Myocyte (in vitro differentiated cells): ENCODE data around the gene SLC24A1. TPM values are rescaled to one million over a fixed set of nuclear protein-coding genes. Genes with fewer than 3 reads are reported as not detected.
A peak's percentile ranks its signal among the peaks of the same experiment; 100 is the strongest.
"Not testable (repeated sequence)": the region's sequence is repeated elsewhere in the genome, so short reads cannot be mapped to it uniquely, and the experiment has no call there.

Experiments used
- DNase-seq: peaks from one replicate; pipeline ENCODE4 v3.0.0-alpha.2; 2012; ENCODE audit warnings: low read depth
- polyA plus RNA-seq: library from polyadenylated mRNA; unstranded; fragments of >200 nt; gene quantifications from one replicate; pipeline ENCODE4 v1.2.1, GENCODE V29; 2012; ENCODE audit warnings: missing spikeins
- total RNA-seq: library from RNA; depleted of rRNA; stranded (reverse); fragments of >200 nt; gene quantifications from 2 replicates; pipeline ENCODE4 v1.2.3, GENCODE V29; 2014

The SLC24A1 gene
- total RNA-seq, result 3.4 and 6.9 TPM in 2 replicates
- 6.3 TPM for polyA plus RNA-seq

GRCh38 chr15:65621638-65622037 is at the start of gene SLC24A1:
Gene SLC24A1 (plus strand): TSS chr15:65621938. CDS start chr15:65624081, 2,143 bp downstream.
- DNase-seq, result no peak

GRCh38 chr15:65571971-65572370 is 49.8 kb upstream of the SLC24A1 start:
- no peak for DNase-seq

DNA sequence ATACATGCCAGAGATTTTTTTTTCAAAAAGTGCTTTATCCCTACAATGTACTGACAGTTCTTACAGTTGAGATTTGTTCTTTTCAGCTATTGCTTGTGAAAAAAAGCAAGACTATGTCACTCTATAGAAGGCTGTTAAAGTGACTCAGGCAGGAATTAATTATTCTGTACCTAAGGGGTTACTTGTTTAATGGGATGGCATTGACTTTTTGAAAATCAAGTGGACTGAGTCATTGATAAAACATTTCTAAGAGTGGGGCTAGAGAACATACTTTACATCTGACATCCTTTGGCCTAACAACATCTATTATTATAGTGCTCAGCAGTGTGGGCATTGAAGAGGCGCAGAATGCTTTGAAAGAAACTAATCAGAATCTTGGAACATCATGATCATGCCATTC is 45.1 kb upstream of the SLC24A1 start:
- no peak for DNase-seq

GRCh38 chr15:65577129-65577996 is 44.4 kb upstream of the SLC24A1 start:
- no peak for DNase-seq

DNA sequence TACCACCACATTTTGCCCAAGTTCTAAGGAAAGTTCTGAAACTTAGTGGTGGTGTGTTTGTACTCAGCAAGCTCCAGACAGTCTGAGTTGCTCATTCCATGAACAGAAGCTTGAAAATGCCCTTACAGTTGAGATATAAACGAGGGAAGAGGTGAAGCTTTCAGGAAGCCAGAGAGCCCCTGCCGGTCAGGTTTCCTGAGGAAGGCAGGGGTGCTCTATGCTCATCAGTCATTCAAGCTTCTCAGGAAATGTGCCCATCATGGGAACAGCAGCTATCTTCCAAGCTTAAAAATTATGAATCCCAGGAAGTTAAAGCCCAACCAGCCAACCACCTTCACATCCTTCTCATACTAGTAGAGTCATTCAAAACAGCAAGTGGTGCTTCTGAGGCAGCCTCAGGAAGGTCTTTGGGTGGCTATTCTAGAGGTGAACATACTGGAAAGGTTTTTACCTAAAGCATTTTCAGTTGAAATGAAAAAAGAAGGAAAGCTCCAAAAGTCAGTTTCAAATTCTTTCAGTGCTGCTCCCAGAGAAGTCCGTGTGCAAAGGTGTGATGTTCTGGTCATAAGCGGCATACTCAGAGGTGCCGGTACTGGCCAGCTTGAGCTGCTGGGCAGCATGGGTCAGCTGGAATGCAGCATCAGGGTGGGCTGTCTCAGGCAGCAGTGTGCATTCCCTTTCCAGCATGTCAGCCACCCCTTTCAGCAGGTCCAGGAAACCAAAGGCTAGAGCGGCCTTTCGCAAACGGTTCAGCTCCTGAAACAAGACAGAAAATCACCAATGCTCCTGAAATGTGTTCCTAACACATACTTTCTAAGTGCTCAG is 42.6 kb upstream of the SLC24A1 start:
- DNase-seq, result no peak

- DNase-seq, result no peak
Measured at GRCh38 chr15:65579762-65580161, 42.0 kb upstream of the SLC24A1 start.

GRCh38 chr15:65580287-65580686 is 41.5 kb upstream of the SLC24A1 start:
- peak; percentile 71 for DNase-seq

DNA sequence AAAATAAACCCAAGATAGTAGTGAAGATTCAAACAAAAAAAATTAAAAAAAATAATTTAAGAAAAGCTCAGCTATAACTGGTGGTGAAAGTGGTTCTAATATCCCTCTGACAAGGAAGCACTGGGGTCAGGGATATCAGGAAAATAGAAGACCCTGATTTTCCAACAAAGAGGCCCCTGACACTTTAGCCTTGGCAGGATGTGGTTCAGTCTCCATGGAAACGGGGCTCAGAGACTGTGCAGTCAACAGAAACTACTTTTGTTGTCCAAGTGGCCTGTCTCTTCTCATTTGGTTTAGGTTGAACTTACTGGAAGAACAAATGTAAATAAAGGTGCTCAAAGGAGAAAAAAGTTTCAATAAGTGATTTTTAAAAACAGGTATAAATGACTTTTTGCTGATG is 38.0 kb upstream of the SLC24A1 start:
- DNase-seq, result peak; percentile 53

DNA sequence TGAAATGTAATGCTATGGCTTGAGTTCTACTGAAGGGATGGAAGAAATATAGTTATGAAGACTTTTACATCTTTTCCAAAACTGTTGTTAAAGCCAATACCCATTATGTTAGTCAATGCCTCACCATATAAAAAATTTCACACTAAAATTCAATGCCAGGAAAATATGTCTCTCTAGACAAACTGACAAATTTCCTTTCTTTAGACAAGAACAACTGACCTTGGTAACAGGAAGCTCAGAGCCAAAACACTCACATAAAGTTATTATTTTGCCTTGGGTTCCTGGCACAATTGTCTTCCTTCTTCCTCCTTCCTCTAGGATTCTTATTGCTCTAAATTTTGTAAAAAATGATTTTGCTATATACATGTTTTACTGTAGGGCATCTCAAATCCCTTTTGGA is 37.5 kb upstream of the SLC24A1 start:
- no peak for DNase-seq

DNA sequence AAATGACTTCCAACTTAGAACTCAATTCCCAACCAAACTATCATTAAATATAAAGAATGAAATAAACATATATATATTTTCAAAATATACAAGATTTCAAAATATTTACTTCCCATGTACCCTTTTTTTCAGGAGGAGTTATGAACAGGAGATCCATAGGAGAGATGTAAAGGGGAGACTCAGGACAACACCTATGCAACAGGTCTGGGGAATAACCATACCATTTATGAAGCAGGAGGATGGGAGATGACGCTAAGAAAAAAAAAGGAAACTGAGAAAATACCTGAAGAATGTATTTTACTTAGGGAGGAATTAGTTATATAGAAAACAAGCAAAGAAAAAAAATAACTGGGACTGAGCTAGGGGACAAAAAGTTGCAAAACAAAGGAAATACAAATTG is 34.6 kb upstream of the SLC24A1 start:
- no peak for DNase-seq

GRCh38 chr15:65595960-65596359 is 25.8 kb upstream of the SLC24A1 start:
- no peak for DNase-seq

- DNase-seq, result no peak
Measured at GRCh38 chr15:65598468-65598867, 23.3 kb upstream of the SLC24A1 start.

DNA sequence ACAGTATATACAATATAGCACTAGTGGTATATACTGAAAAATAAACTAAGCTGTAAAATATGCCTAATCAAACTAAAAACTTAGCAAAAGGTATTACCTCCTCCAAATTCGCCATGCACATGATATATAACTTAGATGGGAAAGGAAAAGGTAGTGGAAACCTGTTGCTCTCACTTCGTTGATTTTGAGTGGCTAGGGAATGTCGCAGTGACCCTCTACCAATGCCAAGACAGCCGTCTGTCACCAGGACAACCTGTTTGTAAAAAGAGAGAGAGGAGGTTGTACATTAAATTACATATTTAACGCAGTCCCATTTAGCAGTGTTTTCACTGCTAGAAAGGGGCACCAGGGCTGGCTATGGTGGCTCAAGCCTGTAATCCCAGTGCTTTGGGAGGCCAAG is 22.1 kb upstream of the SLC24A1 start:
- no peak for DNase-seq

GRCh38 chr15:65603134-65603533 is 18.6 kb upstream of the SLC24A1 start:
- no peak for DNase-seq

DNA sequence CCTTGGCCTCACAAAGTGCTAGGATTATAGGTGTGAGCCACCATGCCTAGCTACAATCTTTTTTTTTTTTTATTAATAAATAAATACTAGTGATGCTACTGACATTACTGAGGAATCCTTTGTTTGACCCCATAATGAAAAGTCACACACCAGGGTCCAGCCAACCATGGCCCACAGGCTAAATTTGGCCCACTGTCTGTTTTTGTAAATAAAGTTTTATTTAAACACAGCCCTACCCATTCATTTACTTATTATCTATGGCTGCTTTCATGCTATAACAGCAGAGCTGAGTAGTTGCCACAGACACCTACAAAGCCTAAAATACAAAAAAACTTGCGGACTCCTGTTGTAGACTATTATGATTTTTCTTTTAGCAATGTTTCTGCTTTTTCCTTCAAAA is 18.2 kb upstream of the SLC24A1 start:
- DNase-seq, result no peak

DNA sequence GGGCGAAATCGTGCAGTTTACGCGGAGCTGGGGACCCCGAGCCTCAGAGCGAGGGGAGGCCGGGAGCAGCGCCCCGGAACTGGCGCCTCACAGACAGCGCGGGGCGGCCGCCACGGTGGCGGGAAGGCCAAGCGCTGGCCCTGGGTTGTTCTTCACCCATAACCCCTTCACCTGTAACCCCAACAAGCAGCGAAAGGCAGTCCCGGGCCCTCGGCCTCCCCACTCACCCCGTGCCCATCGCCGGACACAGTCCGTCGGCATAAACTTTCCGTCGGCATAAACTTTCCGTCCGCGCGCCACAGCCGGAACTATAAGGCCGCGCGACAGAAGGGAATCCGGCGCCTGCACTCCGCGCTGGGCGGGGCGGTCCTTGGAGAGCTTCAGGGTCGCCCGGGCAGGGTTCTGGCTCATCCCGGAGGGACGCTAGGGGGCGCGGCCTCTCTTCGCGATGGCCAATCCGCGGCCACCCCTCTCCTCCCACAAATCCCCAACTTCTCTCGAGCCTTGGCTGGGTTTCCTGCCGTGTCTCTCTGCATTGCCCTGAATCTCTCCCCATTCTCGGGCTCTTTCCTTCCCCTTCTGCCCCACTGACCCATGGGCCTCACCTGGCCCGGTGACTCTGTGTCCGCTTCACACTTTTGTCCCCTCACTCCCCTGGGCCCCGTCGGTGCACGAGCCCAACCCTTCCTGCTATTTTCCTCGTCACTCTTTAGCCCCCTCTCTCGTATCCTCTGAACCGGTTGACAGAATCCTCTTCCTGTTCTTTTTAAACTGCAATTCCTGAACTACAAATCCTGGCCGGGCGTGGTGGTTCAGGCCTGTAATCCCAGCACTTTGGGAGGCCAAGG is 10.6 kb upstream of the SLC24A1 start, which contains the start of gene INTS14:
Gene INTS14 (minus strand): TSS at position 261 of the 848 bp plus-strand sequence. CDS start 3,751 bp downstream, outside the sequence.
- DNase-seq, result peak; percentile 97

DNA sequence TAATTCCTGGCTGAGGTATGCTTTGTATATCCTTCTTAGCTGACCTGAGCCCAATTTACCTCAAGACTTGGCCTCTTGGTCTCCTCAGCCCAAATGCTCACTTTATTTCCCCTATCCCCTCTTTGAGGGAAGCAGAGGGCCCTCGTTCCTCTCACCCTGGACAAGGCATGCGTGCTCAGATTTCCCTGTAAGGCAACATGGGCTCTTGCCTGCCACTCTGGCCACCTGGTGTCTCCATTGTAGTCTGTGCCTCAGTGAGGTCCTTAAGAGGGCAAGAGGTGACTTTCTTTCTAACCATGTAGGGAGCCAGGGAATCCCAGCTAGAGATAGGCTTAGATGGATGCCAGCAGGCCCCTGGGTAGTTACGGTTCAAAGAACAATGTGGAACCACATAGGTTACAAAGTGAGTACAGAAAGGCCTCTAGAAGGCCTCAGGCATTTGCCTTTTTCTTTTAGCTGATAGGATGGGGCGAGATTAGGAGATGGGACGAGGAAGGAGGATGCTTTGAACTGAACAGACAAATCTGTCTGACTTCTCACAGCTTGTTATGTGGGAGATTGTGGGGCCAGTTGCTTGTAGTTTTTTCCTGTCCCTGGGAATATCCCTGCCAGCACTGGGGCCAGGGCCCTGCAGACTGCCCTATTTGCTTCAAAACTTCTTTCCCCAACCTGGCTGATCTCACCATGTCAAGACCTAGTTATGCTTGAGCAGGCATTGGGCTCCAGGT is 9.7 kb upstream of the SLC24A1 start:
- peak; percentile 18 for DNase-seq

GRCh38 chr15:65612616-65612946 is 9.2 kb upstream of the SLC24A1 start:
- DNase-seq, result no peak

- no peak for DNase-seq
Measured at GRCh38 chr15:65612949-65613744, 8.6 kb upstream of the SLC24A1 start.

- not testable (repeated sequence) for DNase-seq
Measured at GRCh38 chr15:65615887-65616286, 5.9 kb upstream of the SLC24A1 start.
